Hepatocyte (in vitro differentiated cells): ENCODE data around the gene FAM20A. TPM values are rescaled to one million over a fixed set of nuclear protein-coding genes. Genes with fewer than 3 reads are reported as not detected.

ENCODE experiments used
- DNase-seq: peaks from one replicate; pipeline ENCODE4 v3.0.0-alpha.2; 2016; ENCODE audit warnings: low spot score
- H2AFZ ChIP-seq: fragments of 200-600 bp; sonication (generic); 2 replicates; pipeline ENCODE4 v1.6.0; 2016; ENCODE audit warnings: antibody characterized with exemption, mild to moderate bottlenecking
- H3K27ac ChIP-seq: fragments of 200-600 bp; sonication (generic); 2 replicates; pipeline ENCODE4 v1.5.1; 2016; ENCODE audit warnings: mild to moderate bottlenecking
- H3K27me3 ChIP-seq: fragments of 200-600 bp; sonication (generic); 2 replicates; pipeline ENCODE4 v1.6.1; 2016
- H3K36me3 ChIP-seq: fragments of 200-600 bp; sonication (generic); replicated peaks from 2 replicates; pipeline ENCODE4 v1.5.1; 2016; ENCODE audit warnings: low read depth; ENCODE audit not compliant: insufficient read depth
- H3K4me1 ChIP-seq: fragments of 200-600 bp; sonication (generic); 2 replicates; pipeline ENCODE4 v1.5.1; 2016; ENCODE audit warnings: mild to moderate bottlenecking, moderate library complexity; ENCODE audit not compliant: insufficient read depth
- H3K4me2 ChIP-seq: fragments of 200-600 bp; sonication (generic); 2 replicates; pipeline ENCODE4 v1.6.0; 2016
- H3K4me3 ChIP-seq: fragments of 200-600 bp; sonication (generic); 2 replicates; pipeline ENCODE4 v1.5.1; 2016; ENCODE audit warnings: mild to moderate bottlenecking
- H3K79me2 ChIP-seq: fragments of 200-600 bp; sonication (generic); 2 replicates; pipeline ENCODE4 v1.6.0; 2017; ENCODE audit warnings: mild to moderate bottlenecking
- H3K9me2 ChIP-seq: fragments of 200-600 bp; sonication (generic); replicated peaks from 2 replicates; pipeline ENCODE4 v1.6.0; 2017; ENCODE audit warnings: mild to moderate bottlenecking; ENCODE audit not compliant: insufficient read depth
- H3K9me3 ChIP-seq: fragments of 200-600 bp; sonication (generic); 2 replicates; pipeline ENCODE4 v1.5.1; 2016; ENCODE audit warnings: low read depth, mild to moderate bottlenecking
- H4K20me1 ChIP-seq: fragments of 200-600 bp; sonication (generic); 2 replicates; pipeline ENCODE4 v1.6.0; 2016; ENCODE audit warnings: mild to moderate bottlenecking; ENCODE audit not compliant: insufficient read depth, poor library complexity, severe bottlenecking
- CTCF ChIP-seq: fragments of 200-600 bp; sonication (generic); IDR thresholded peaks from 2 replicates; pipeline ENCODE4 v1.5.1; 2016; ENCODE audit warnings: antibody characterized with exemption, mild to moderate bottlenecking; ENCODE audit not compliant: poor library complexity
- EZH2 ChIP-seq: fragments of 200-600 bp; sonication (generic); IDR thresholded peaks from 2 replicates; pipeline ENCODE4 v1.6.1; 2016; ENCODE audit warnings: antibody characterized with exemption, mild to moderate bottlenecking, borderline replicate concordance
- EZH2phosphoT487 ChIP-seq: fragments of 200-600 bp; sonication (generic); IDR thresholded peaks from one replicate; pipeline ENCODE4 v1.6.1; 2018; ENCODE audit warnings: antibody characterized with exemption, mild to moderate bottlenecking, low read depth, moderate library complexity; ENCODE audit not compliant: unreplicated experiment, severe bottlenecking
- WGBS: methylation state at CpG from one replicate; pipeline ENCODE4 v1.1.6; 2016; ENCODE audit warnings: low lambda C conversion rate; ENCODE audit errors: missing lambda C conversion rate; 5-methylcytosine and 5-hydroxymethylcytosine counted together
- polyA plus RNA-seq: library from polyadenylated mRNA; unstranded; fragments of >200 nt; fragmentation: Nextera tagmentation; extraction: Ambion mirVana; gene quantifications from 2 replicates; pipeline ENCODE4 v1.2.1, GENCODE V29; 2016
- total RNA-seq: library from RNA; depleted of rRNA; stranded (reverse); fragments of >200 nt; gene quantifications from 2 replicates; pipeline ENCODE4 v1.2.3, GENCODE V29; 2014

Gene FAM20A
- total and polyA plus RNA-seq, 2 experiments from 2014 or later: 19.9 to 39.7 TPM

DNA sequence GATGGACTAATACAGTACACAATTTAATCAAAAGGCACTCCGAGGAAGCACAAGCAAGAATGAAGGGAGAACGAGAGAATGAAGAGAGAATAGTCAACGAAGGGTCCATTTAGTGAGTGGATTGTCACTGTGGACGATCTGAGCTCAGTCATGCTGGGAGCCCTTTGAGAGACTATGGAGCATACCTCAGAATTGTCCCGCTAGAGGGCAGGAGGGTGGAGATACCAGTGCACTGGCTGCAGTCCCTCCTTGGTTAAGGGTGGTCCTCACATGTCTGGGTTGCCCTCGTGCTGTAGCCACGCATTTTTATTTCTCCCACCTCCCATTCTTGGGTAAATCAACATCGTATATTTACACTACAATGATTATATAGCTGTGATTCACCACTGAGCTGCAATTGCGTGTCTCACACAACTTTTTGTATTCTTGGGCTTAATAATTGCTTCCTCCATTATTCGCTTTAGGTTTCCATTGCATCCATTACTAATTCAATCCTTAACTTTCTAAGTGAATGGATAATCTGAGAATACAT, 33.2 kb upstream of the FAM20A start:
- Histone ChIP-seq H3K9me3 (no peaks in the 10 kb centered on the region), H3K36me3 (no peaks in the 10 kb centered on the region), H3K79me2 (no peaks in the 10 kb centered on the region), H3K27ac (no peak overlapping the region), H3K4me2 (no peak overlapping the region), H3K4me1 (no peaks in the 10 kb centered on the region), H4K20me1 (no peaks in the 10 kb centered on the region), H3K9me2 (no peaks in the 10 kb centered on the region), H2AFZ (no peak overlapping the region), H3K27me3 (no peaks in the 10 kb centered on the region), H3K4me3 (no peak overlapping the region)
- no peak for DNase-seq
- WGBS: 77% methylated on average over 10 of the region's 10 CpGs
- TF ChIP-seq CTCF (no peak), EZH2 (no peak), EZH2phosphoT487 (no peak)

DNA sequence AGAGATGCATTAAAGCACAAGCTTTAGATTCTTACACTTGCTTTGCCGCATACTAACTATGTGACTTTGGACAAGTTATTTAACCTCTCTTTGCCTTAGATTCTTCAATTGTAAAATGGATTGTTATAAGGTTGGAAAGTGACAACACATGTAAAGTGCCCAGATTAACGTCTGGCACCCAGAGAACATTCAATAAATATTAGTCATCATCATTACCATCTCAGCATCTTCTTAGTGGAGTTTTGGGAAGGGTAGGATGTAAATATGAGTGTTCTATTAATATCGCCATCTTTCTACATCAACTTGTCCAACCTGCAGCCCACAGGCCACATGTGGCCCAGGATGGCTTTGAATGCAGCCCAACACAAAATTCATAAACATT, 27.4 kb upstream of the FAM20A start:
- Histone ChIP-seq H4K20me1 (no peaks in the 10 kb centered on the region), H3K79me2 (no peaks in the 10 kb centered on the region), H3K27me3 (no peaks in the 10 kb centered on the region), H3K27ac (no peak overlapping the region), H3K4me2 (no peak overlapping the region), H2AFZ (no peak overlapping the region), H3K4me3 (no peak overlapping the region), H3K4me1 (no peaks in the 10 kb centered on the region), H3K9me3 (no peaks in the 10 kb centered on the region), H3K36me3 (no peaks in the 10 kb centered on the region), H3K9me2 (no peaks in the 10 kb centered on the region)
- DNase-seq: no peak
- 86% methylated on average over 3 of the region's 3 CpGs for WGBS
- TF ChIP-seq CTCF: no peak
- no peak for TF ChIP-seq EZH2phosphoT487
- TF ChIP-seq EZH2: no peak

DNA sequence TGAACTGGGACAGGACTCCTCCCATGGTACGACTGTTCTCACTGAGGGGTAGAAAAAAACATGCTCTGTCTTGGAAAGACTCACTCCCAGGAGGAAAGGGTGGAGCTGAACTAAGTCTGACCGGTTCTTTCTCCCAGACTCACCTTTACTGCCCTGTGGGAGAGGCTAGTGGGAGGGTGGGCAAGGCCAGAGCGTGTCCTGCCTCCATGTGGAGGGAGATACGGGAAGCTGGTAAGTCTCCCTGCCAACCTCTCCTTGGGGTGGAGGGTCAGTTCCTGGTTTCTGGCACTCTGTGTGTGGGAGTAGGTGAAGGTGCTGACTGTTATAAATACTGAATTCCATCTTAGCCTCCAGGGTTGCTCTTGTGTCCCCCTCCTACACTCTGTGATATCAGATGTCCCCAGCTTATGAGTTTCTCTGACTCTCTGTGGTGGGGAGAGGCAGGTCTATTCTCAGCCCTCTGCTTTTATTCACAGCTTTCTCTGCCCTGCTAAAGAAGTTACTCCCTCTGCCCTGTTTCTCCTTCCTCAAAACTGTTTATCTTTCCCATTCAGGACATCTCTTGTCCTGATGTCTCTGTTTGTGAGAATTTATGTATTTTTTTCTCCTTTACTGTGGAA, 26.9 kb upstream of the FAM20A start:
- TF ChIP-seq CTCF: no peak
- no peak for TF ChIP-seq EZH2
- TF ChIP-seq EZH2phosphoT487: no peak
- no peaks in the 10 kb centered on the region for H3K79me2 ChIP-seq
- H3K4me1 ChIP-seq: no peaks in the 10 kb centered on the region
- H3K4me3 ChIP-seq: no peak overlapping the region
- no peaks in the 10 kb centered on the region for H4K20me1 ChIP-seq
- no peak overlapping the region for H2AFZ ChIP-seq
- H3K27me3 ChIP-seq: no peaks in the 10 kb centered on the region
- no peaks in the 10 kb centered on the region for H3K9me3 ChIP-seq
- 48% methylated on average over 4 of the region's 4 CpGs for WGBS
- DNase-seq: no peak
- H3K4me2 ChIP-seq: no peak overlapping the region
- no peaks in the 10 kb centered on the region for H3K9me2 ChIP-seq
- H3K36me3 ChIP-seq: no peaks in the 10 kb centered on the region
- no peak overlapping the region for H3K27ac ChIP-seq

DNA sequence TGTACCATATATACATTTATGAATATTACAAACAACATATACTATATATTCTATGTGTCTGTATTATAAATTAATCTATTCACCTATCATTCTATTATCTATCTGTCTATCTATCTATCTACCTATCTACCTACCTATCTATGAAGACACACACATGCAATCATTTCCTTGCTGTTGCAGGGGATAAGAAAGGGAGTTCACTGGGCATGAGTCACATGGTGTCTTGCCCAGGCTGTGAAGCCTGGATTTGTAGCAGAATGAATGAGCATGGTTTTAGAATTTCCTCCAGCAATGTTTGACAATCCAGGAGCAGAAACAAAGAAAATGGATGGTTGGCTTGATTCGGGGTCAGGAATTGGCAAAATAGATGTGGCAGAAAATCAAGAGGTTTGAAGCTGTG, 23.2 kb upstream of the FAM20A start:
- Histone ChIP-seq H3K27me3 (no peaks in the 10 kb centered on the region), H3K36me3 (no peaks in the 10 kb centered on the region), H4K20me1 (no peaks in the 10 kb centered on the region), H3K9me2 (no peaks in the 10 kb centered on the region), H3K27ac (no peak overlapping the region), H3K79me2 (no peaks in the 10 kb centered on the region), H2AFZ (no peak overlapping the region), H3K9me3 (no peaks in the 10 kb centered on the region), H3K4me1 (no peaks in the 10 kb centered on the region), H3K4me2 (no peak overlapping the region), H3K4me3 (no peak overlapping the region)
- WGBS: 85% methylated on average over 1 of the region's 1 CpG
- no peak for DNase-seq
- TF ChIP-seq CTCF: no peak
- no peak for TF ChIP-seq EZH2phosphoT487
- TF ChIP-seq EZH2: no peak
